Gastroesophageal sphincter (tissue), 4 donors: ENCODE data around the gene MACF1. TPM values are rescaled to one million over a fixed set of nuclear protein-coding genes. Genes with fewer than 3 reads are reported as not detected.

Experiments used
- ATAC-seq: fragments of 150-250 bp; one replicate; pipeline ENCODE4 v1.9.1; 2016; ENCODE audit warnings: mild to moderate bottlenecking, moderate library complexity
- H3K27ac ChIP-seq, 4 donors: fragments of 200-600 bp; sonication (generic) in 3 of 4; 1 replicate in 3 of 4; 2 replicates in 1 of 4; pipeline ENCODE4 v1.5.1; 2016 to 2019
- H3K27me3 ChIP-seq: fragments of 200-600 bp; sonication (generic); one replicate; pipeline ENCODE4 v1.5.1; 2019
- H3K36me3 ChIP-seq, 2 donors: fragments of 200-600 bp; sonication (generic); one replicate each; pipeline ENCODE4 v1.5.1; 2019; ENCODE audit warnings: control low read depth in 1 of 2
- H3K4me1 ChIP-seq, 3 donors: fragments of 200-600 bp; sonication (generic); 1 replicate in 2 of 3; 2 replicates in 1 of 3; pipeline ENCODE4 v1.5.1; 2016 to 2019; ENCODE audit warnings: control low read depth in 2 of 3
- H3K4me3 ChIP-seq, 2 donors: fragments of 200-600 bp; sonication (generic); one replicate each; pipeline ENCODE4 v1.5.1; 2019; ENCODE audit warnings: mild to moderate bottlenecking in 1 of 2, moderate library complexity in 1 of 2
- H3K9me3 ChIP-seq, 3 donors: fragments of 200-600 bp; sonication (generic); one replicate each; pipeline ENCODE4 v1.5.1; 2017 to 2019; ENCODE audit warnings: control low read depth in 2 of 3
- EP300 ChIP-seq: sonication (generic); formaldehyde crosslinking; IDR thresholded peaks from one replicate; pipeline ENCODE4 v1.6.1; 2017; ENCODE audit warnings: antibody characterized with exemption, mild to moderate bottlenecking
- POLR2A ChIP-seq, 2 donors: fragments of 450-650 bp; IDR thresholded peaks; one replicate each; pipeline ENCODE4 v1.6.1; 2017; ENCODE audit warnings: antibody characterized with exemption in 2 of 2, mild to moderate bottlenecking in 2 of 2, moderate library complexity in 1 of 2
- POLR2AphosphoS5 ChIP-seq: sonication (generic); formaldehyde crosslinking; IDR thresholded peaks from one replicate; pipeline ENCODE4 v1.6.1; 2017; ENCODE audit warnings: antibody characterized with exemption
- WGBS, 2 donors: methylation state at CpG; one replicate each; pipeline ENCODE4 v1.1.5; 2018; ENCODE audit warnings: low coverage in 1 of 2; 5-methylcytosine and 5-hydroxymethylcytosine counted together
- total RNA-seq, 4 donors: library from RNA; depleted of rRNA; stranded (reverse); fragments of >200 nt; gene quantifications; one replicate each; pipeline ENCODE4 v1.1.0, GENCODE V29; 2016
- TF ChIP-seq, protein P1 (sequence below), 4 experiments: fragments of 200-600 bp in 2 of 4; fragments of 450-650 bp in 2 of 4; sonication (generic) in 1 of 4; IDR thresholded peaks; one replicate each; pipeline ENCODE4 v1.5.1; 2017 to 2019; ENCODE audit warnings: antibody characterized with exemption in 4 of 4, mild to moderate bottlenecking in 2 of 4, moderate library complexity in 2 of 4

MACF1 gene
- total RNA-seq, 4 donors from 2014 or later, result 454 to 752 (median 541) TPM

DNA sequence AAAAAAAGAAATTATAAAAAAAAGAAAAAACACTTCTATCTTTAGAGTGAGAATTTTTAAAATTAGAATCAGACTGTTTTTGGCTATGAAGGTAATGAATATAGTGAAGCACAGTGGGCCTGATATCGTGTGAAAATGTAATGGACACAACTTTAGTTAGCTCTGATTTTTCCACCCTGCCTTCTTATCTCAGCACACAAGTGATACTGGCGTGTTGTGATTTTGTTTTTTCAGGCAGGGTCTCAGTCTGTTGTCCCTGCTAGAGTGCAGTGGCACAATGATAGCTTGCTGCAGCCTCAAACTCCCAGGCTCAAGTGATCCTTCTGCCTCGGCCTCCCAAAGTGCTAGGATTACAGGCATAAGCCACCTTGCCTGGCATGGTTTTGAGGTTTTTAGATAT lies 22.3 kb downstream of the MACF1 start:
- H3K27ac ChIP-seq, result no peak overlapping the region
- H3K4me3 ChIP-seq, result no peak overlapping the region
- TF ChIP-seq POLR2AphosphoS5 (no peak), POLR2A (IDR thresholded peaks at IDR 0.05) (no peak), EP300 (no peak)
- TF ChIP-seq, protein P1, sequence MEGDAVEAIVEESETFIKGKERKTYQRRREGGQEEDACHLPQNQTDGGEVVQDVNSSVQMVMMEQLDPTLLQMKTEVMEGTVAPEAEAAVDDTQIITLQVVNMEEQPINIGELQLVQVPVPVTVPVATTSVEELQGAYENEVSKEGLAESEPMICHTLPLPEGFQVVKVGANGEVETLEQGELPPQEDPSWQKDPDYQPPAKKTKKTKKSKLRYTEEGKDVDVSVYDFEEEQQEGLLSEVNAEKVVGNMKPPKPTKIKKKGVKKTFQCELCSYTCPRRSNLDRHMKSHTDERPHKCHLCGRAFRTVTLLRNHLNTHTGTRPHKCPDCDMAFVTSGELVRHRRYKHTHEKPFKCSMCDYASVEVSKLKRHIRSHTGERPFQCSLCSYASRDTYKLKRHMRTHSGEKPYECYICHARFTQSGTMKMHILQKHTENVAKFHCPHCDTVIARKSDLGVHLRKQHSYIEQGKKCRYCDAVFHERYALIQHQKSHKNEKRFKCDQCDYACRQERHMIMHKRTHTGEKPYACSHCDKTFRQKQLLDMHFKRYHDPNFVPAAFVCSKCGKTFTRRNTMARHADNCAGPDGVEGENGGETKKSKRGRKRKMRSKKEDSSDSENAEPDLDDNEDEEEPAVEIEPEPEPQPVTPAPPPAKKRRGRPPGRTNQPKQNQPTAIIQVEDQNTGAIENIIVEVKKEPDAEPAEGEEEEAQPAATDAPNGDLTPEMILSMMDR (IDR thresholded peaks at IDR 0.05), result no peak
- WGBS, 2 donors, result 60 to 88% methylated on average over 1 to 2 of the region's 3 CpGs
- no peaks in the 10 kb centered on the region for H3K27me3 ChIP-seq
- ATAC-seq, result no peak
- peaks cover 9 to 67% (median 21%) of the 10 kb centered on the region in 3 donors for H3K4me1 ChIP-seq
- peaks cover 0 to 4% of the 10 kb centered on the region in 2 donors for H3K36me3 ChIP-seq
- no peaks in the 10 kb centered on the region for H3K9me3 ChIP-seq

DNA sequence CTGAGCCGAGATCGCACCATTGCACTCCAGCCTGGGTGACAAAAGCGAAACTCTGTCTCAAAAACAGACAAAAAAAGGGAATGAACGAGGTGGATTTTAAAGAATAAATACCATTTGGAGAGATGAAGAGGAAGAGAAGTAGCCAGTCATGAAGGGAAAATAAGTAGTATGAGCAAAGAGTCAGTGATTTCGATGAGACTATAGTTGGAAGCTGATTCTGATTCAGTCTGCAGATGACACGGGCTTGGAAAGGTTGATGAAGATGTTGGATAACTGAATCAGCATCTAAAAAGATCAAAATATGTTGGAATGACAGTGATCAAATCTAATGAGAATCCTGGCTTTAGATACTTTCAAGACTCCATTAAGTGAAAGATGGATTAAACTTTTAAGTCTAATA lies 23.8 kb downstream of the MACF1 start:
- peaks cover 9 to 67% (median 21%) of the 10 kb centered on the region in 3 donors for H3K4me1 ChIP-seq
- TF ChIP-seq, protein P1 (IDR thresholded peaks at IDR 0.05), result no peak
- no peak for TF ChIP-seq EP300
- TF ChIP-seq POLR2A (IDR thresholded peaks at IDR 0.05), result no peak
- no peak for TF ChIP-seq POLR2AphosphoS5
- H3K27me3 ChIP-seq, result no peaks in the 10 kb centered on the region

DNA sequence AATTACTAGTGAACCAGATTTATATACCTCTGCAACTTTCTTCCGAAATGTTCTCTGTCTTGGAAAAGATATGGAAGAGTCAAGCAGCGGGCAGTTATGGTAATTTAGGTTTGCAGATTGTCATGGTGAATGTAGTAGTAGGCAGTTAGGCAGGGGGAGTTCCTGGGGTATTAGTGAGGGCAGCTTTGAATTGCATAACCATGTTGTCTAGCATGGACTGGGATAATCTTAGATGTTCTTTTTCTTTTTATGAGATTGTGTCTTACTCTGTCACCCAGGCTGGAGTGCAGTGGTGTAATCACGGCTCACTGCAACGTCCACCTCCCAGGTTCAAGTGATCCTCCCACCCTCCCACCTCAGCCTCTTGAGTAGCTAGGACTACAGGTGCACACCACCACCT lies 25.0 kb downstream of the MACF1 start:
- 88 to 92% methylated on average over 4 of the region's 4 CpGs for WGBS, 2 donors
- no peak for ATAC-seq
- H3K27me3 ChIP-seq, result no peaks in the 10 kb centered on the region
- peaks cover 9 to 64% (median 21%) of the 10 kb centered on the region in 3 donors for H3K4me1 ChIP-seq
- TF ChIP-seq POLR2AphosphoS5 (no peak), EP300 (no peak), POLR2A (IDR thresholded peaks at IDR 0.05) (no peak)
- TF ChIP-seq, protein P1 (IDR thresholded peaks at IDR 0.05), result no peak
- peak overlapping the region in 1 of 4 donors; percentile 52 for H3K27ac ChIP-seq
- H3K4me3 ChIP-seq, result no peak overlapping the region
- H3K36me3 ChIP-seq, result peaks cover 0 to 13% of the 10 kb centered on the region in 2 donors
- H3K9me3 ChIP-seq, result no peaks in the 10 kb centered on the region

More for the DNA sequence above, 23.8 kb downstream of the MACF1 start:
- H3K36me3 ChIP-seq, result peaks cover 0 to 11% of the 10 kb centered on the region in 2 donors
- no peaks in the 10 kb centered on the region for H3K9me3 ChIP-seq
- H3K4me3 ChIP-seq, result no peak overlapping the region
- WGBS, 2 donors, result 84 to 92% methylated on average over 4 to 6 of the region's 6 CpGs
- H3K27ac ChIP-seq, result no peak overlapping the region
- no peak for ATAC-seq

DNA sequence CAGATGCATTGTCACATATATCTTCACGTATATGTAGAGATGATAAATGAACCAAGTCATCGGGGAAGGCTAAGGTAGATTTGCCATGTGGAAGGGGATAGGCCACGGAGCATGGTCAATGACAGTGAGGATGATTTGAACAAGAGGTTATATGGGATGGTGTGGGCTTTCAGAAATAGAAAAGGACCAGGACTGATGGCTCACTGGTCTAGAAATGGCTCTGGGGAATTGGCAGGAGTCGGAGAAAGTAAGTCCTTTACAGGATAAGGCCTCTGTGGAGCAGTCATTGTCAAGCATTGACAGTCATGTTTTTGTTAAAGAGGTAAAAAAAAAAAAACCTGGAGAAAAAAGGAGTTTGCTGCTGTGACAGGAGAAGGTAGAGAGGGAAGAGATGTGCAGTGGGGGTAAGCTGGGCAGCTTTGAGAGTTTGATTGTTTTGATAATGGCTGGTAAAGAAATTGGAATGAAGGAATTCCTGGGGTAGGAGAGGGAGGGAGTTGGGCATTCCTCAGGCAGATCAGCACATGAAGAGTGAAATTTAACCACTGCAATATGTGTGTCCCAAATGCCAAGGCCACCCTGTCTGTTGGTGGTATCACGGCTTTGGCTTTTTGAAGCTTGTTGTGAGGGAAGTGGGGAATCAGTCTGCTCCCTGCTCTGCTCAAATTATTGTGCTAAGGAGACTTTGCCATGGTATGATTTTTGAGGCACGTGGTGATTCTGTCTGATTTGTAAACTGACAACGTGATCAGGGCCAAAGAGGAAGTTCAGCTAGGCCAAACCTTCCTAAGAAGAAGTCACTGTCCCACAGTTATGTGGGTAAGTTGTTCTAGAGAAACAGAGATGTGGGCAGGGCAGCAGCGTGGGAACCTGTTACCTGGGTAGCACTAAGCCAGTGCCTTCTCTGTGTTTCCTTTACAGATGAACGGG lies 26.0 kb downstream of the MACF1 start:
- TF ChIP-seq, protein P1 (IDR thresholded peaks at IDR 0.05), result no peak
- TF ChIP-seq POLR2AphosphoS5 (no peak), EP300 (no peak), POLR2A (IDR thresholded peaks at IDR 0.05) (no peak)
- H3K9me3 ChIP-seq, result no peaks in the 10 kb centered on the region
- no peaks in the 10 kb centered on the region for H3K27me3 ChIP-seq
- H3K36me3 ChIP-seq, result peaks cover 0 to 13% of the 10 kb centered on the region in 2 donors
- H3K27ac ChIP-seq, result peak overlapping the region in 3 of 4 donors; percentile 17 to 52 (median 25)
- peak; percentile 39 for ATAC-seq
- peaks cover 9 to 61% (median 21%) of the 10 kb centered on the region in 3 donors for H3K4me1 ChIP-seq
- 41 to 60% methylated on average over 8 to 9 of the region's 9 CpGs for WGBS, 2 donors
- H3K4me3 ChIP-seq, result no peak overlapping the region
